Measurements from ENCODE around the gene RABEP2.

The RABEP2 gene

GRCh38 chr16:28958216-28958615, 33.2 kb upstream of the RABEP2 start:
- WGBS (ENCODE audit: extremely low coverage, insufficient coverage, insufficient read length): no CpG with 5 or more reads among the region's 9 CpGs
- no peak overlapping the region for H3K4ac ChIP-seq (ENCODE audit: low read depth, low read length)
- no peak overlapping the region for H3K23ac ChIP-seq (ENCODE audit: low read length)

DNA sequence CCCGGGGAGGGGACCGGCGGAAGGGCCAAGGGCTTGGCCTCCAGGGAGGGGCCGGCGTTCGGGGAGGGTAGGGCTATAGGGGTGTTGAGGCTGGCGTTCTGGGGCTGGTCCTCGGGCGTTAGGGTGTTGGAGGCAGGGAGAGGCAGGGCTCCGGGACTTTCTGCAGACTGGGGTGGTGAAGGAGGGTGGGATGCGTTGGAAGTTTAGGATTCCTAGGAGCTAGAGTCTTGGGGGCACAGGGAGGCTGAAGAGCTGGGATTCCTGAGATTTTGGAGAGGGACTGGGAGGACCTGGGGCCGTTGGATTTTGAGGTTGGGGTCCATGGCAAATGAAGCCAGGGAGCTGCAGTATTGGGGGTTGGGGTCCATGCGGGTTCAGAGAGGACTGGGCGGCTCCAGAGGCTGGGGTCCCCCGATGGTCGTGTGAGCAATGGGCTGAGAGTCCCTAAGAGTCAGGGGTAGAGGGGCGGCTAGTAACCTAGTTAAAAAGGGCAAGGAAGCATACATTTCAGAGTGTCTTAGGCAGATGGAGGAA, 26.4 kb upstream of the RABEP2 start:
- Histone ChIP-seq H3K36me3 (ENCODE audit: control insufficient read depth in 1 of 2, insufficient read depth in 2 of 2, low read length in 2 of 2) (peaks cover 29 to 30% of the 10 kb centered on the region in 2 experiments), H2AK5ac (ENCODE audit: low read length) (peak overlapping the region; percentile 63), H3K14ac (ENCODE audit: low read length) (peak overlapping the region; percentile 59), H3K4me3 (ENCODE audit: low read depth, low read length) (peak overlapping the region; percentile 94), H3K27me3 (ENCODE audit: insufficient read depth, low read length) (no peaks in the 10 kb centered on the region), H3K27ac (ENCODE audit: low read depth, low read length) (no peak overlapping the region), H2BK120ac (ENCODE audit: insufficient read depth, low read length, poor library complexity) (peak overlapping the region; percentile 14), H3K4ac (ENCODE audit: low read depth, low read length) (peak overlapping the region; percentile 81), H3K4me1 (ENCODE audit: control insufficient read depth in 1 of 2, insufficient read depth in 2 of 2, low read length in 2 of 2) (peaks cover 0 to 6% of the 10 kb centered on the region in 2 experiments), H3K79me1 (ENCODE audit: low read length) (peaks cover 8% of the 10 kb centered on the region), H3K9ac (ENCODE audit: low read length) (peak overlapping the region; percentile 68), H3K18ac (ENCODE audit: low read length) (peak overlapping the region; percentile 72), H2BK5ac (ENCODE audit: low read depth, low read length, poor library complexity) (peak overlapping the region; percentile 24), H4K91ac (ENCODE audit: low read depth, low read length) (peak overlapping the region; percentile 45), H3K79me2 (ENCODE audit: control insufficient read depth, insufficient read depth, low read length, poor library complexity) (peaks cover 10% of the 10 kb centered on the region), H2AFZ (ENCODE audit: insufficient read depth, low read length, poor library complexity) (peak overlapping the region; percentile 83), H4K12ac (ENCODE audit: low read depth, low read length) (peak overlapping the region; percentile 61), H3K23ac (ENCODE audit: low read length) (no peak overlapping the region), H2BK12ac (ENCODE audit: low read length) (no peak overlapping the region), H3K9me3 (ENCODE audit: insufficient read depth, low read depth, low read length) (no peaks in the 10 kb centered on the region), H4K8ac (ENCODE audit: low read depth, low read length) (peak overlapping the region; percentile 70), H3K4me2 (ENCODE audit: low read length) (peak overlapping the region; percentile 95)
- peak in 1 of 2 donors; percentile 27 for DNase-seq
- no CpG with 5 or more reads among the region's 17 CpGs for WGBS (ENCODE audit: extremely low coverage, insufficient coverage, insufficient read length)

More at GRCh38 chr16:28958216-28958615, 33.2 kb upstream of the RABEP2 start:
- Histone ChIP-seq H2BK5ac (ENCODE audit: low read depth, low read length, poor library complexity) (no peak overlapping the region), H2AK5ac (ENCODE audit: low read length) (no peak overlapping the region), H4K12ac (ENCODE audit: low read depth, low read length) (no peak overlapping the region), H2AFZ (ENCODE audit: insufficient read depth, low read length, poor library complexity) (no peak overlapping the region), H3K36me3 (ENCODE audit: control insufficient read depth in 1 of 2, insufficient read depth in 2 of 2, low read length in 2 of 2) (peaks cover 54 to 62% of the 10 kb centered on the region in 2 experiments), H3K18ac (ENCODE audit: low read length) (no peak overlapping the region), H3K4me1 (ENCODE audit: control insufficient read depth in 1 of 2, insufficient read depth in 2 of 2, low read length in 2 of 2) (no peaks in the 10 kb centered on the region), H3K9ac (ENCODE audit: low read length) (no peak overlapping the region), H3K4me3 (ENCODE audit: low read depth, low read length) (no peak overlapping the region), H3K4me2 (ENCODE audit: low read length) (no peak overlapping the region), H3K79me2 (ENCODE audit: control insufficient read depth, insufficient read depth, low read length, poor library complexity) (no peaks in the 10 kb centered on the region), H3K27ac (ENCODE audit: low read depth, low read length) (no peak overlapping the region), H2BK12ac (ENCODE audit: low read length) (no peak overlapping the region), H3K9me3 (ENCODE audit: insufficient read depth, low read depth, low read length) (no peaks in the 10 kb centered on the region), H4K8ac (ENCODE audit: low read depth, low read length) (no peak overlapping the region), H4K91ac (ENCODE audit: low read depth, low read length) (no peak overlapping the region), H3K27me3 (ENCODE audit: insufficient read depth, low read length) (no peaks in the 10 kb centered on the region), H2BK120ac (ENCODE audit: insufficient read depth, low read length, poor library complexity) (no peak overlapping the region), H3K79me1 (ENCODE audit: low read length) (no peaks in the 10 kb centered on the region), H3K14ac (ENCODE audit: low read length) (no peak overlapping the region)
- DNase-seq: no peak

- Histone ChIP-seq H4K8ac (ENCODE audit: low read depth, low read length) (peak within 1 kb of the TSS; percentile 87), H3K18ac (ENCODE audit: low read length) (peak within 1 kb of the TSS; percentile 72), H2BK5ac (ENCODE audit: low read depth, low read length, poor library complexity) (peak within 1 kb of the TSS; percentile 67), H3K23ac (ENCODE audit: low read length) (no peak within 1 kb of the TSS), H3K9ac (ENCODE audit: low read length) (peak within 1 kb of the TSS; percentile 68), H3K4me3 (ENCODE audit: low read depth, low read length) (peak within 1 kb of the TSS; percentile 94), H3K36me3 (ENCODE audit: control insufficient read depth in 1 of 2, insufficient read depth in 2 of 2, low read length in 2 of 2) (peaks cover 23 to 24% of the 10 kb centered on the region in 2 experiments), H2BK12ac (ENCODE audit: low read length) (no peak within 1 kb of the TSS), H3K14ac (ENCODE audit: low read length) (peak within 1 kb of the TSS; percentile 59), H3K4ac (ENCODE audit: low read depth, low read length) (peak within 1 kb of the TSS; percentile 81), H3K4me1 (ENCODE audit: control insufficient read depth in 1 of 2, insufficient read depth in 2 of 2, low read length in 2 of 2) (peaks cover 0 to 6% of the 10 kb centered on the region in 2 experiments), H4K12ac (ENCODE audit: low read depth, low read length) (peak within 1 kb of the TSS; percentile 95), H3K27me3 (ENCODE audit: insufficient read depth, low read length) (no peaks in the 10 kb centered on the region), H2BK120ac (ENCODE audit: insufficient read depth, low read length, poor library complexity) (peak within 1 kb of the TSS; percentile 49), H3K4me2 (ENCODE audit: low read length) (peak within 1 kb of the TSS; percentile 95), H2AK5ac (ENCODE audit: low read length) (peak within 1 kb of the TSS; percentile 63), H3K27ac (ENCODE audit: low read depth, low read length) (no peak within 1 kb of the TSS), H3K79me2 (ENCODE audit: control insufficient read depth, insufficient read depth, low read length, poor library complexity) (peaks cover 10% of the 10 kb centered on the region), H3K79me1 (ENCODE audit: low read length) (peaks cover 8% of the 10 kb centered on the region), H3K9me3 (ENCODE audit: insufficient read depth, low read depth, low read length) (no peaks in the 10 kb centered on the region), H4K91ac (ENCODE audit: low read depth, low read length) (peak within 1 kb of the TSS; percentile 80), H2AFZ (ENCODE audit: insufficient read depth, low read length, poor library complexity) (peak within 1 kb of the TSS; percentile 91)
- no CpG with 5 or more reads among the region's 79 CpGs for WGBS (ENCODE audit: extremely low coverage, insufficient coverage, insufficient read length)
- DNase-seq: peak; percentile 100
These were observed 25.8 kb upstream of the RABEP2 start, which contains the start of gene NFATC2IP for GRCh38 chr16:28950648-28951409. Gene NFATC2IP (plus strand): TSS chr16:28950937. CDS start chr16:28951012, 75 bp downstream.

GRCh38 chr16:28946681-28947080, 21.6 kb upstream of the RABEP2 start:
- peaks cover 8% of the 10 kb centered on the region for H3K79me1 ChIP-seq (ENCODE audit: low read length)
- no CpG with 5 or more reads among the region's 4 CpGs for WGBS (ENCODE audit: extremely low coverage, insufficient coverage, insufficient read length)
- H3K9me3 ChIP-seq (ENCODE audit: insufficient read depth, low read depth, low read length): no peaks in the 10 kb centered on the region
- no peak overlapping the region for H4K12ac ChIP-seq (ENCODE audit: low read depth, low read length)
- H3K27ac ChIP-seq (ENCODE audit: low read depth, low read length): no peak overlapping the region
- H4K8ac ChIP-seq (ENCODE audit: low read depth, low read length): no peak overlapping the region
- no peak overlapping the region for H3K4me2 ChIP-seq (ENCODE audit: low read length)
- H3K14ac ChIP-seq (ENCODE audit: low read length): no peak overlapping the region
- H3K23ac ChIP-seq (ENCODE audit: low read length): no peak overlapping the region
- H2AK5ac ChIP-seq (ENCODE audit: low read length): no peak overlapping the region
- no peak overlapping the region for H2AFZ ChIP-seq (ENCODE audit: insufficient read depth, low read length, poor library complexity)
- H2BK120ac ChIP-seq (ENCODE audit: insufficient read depth, low read length, poor library complexity): no peak overlapping the region
- no peak overlapping the region for H4K91ac ChIP-seq (ENCODE audit: low read depth, low read length)
- H3K36me3 ChIP-seq (ENCODE audit: control insufficient read depth in 1 of 2, insufficient read depth in 2 of 2, low read length in 2 of 2): no peaks in the 10 kb centered on the region
- H3K4me1 ChIP-seq (ENCODE audit: control insufficient read depth in 1 of 2, insufficient read depth in 2 of 2, low read length in 2 of 2): peaks cover 0 to 4% of the 10 kb centered on the region in 2 experiments
- no peak overlapping the region for H3K4me3 ChIP-seq (ENCODE audit: low read depth, low read length)
- H2BK12ac ChIP-seq (ENCODE audit: low read length): no peak overlapping the region
- peaks cover 8% of the 10 kb centered on the region for H3K79me2 ChIP-seq (ENCODE audit: control insufficient read depth, insufficient read depth, low read length, poor library complexity)
- no peak overlapping the region for H3K18ac ChIP-seq (ENCODE audit: low read length)
- H3K27me3 ChIP-seq (ENCODE audit: insufficient read depth, low read length): no peaks in the 10 kb centered on the region
- H3K4ac ChIP-seq (ENCODE audit: low read depth, low read length): no peak overlapping the region
- DNase-seq: no peak
- H3K9ac ChIP-seq (ENCODE audit: low read length): no peak overlapping the region
- H2BK5ac ChIP-seq (ENCODE audit: low read depth, low read length, poor library complexity): no peak overlapping the region

Data from trophoblast cell (in vitro differentiated cells and primary cell).